OCI-LY3 (cell line): ENCODE results near the gene OSER1.

Experiments used
- CTCF ChIP-seq: fragments of 200-600, 300-600 bp; sonication (generic); IDR thresholded peaks from 2 replicates; pipeline ENCODE4 v1.5.1; 2014; ENCODE audit warnings: antibody characterized with exemption, low read length, low read depth
- EZH2phosphoT487 ChIP-seq: fragments of 200-600 bp; shearing (Covaris generic); IDR thresholded peaks from 2 replicates; pipeline ENCODE4 v1.6.1; 2018; ENCODE audit warnings: antibody characterized with exemption, mixed run types, low read depth

- TF ChIP-seq CTCF (no peak), EZH2phosphoT487 (no peak)
These were observed 29.0 kb downstream of the OSER1 start for GRCh38 chr20:44181611-44182010.
